ENCODE data around the gene CCM2. TPM values are rescaled to one million over a fixed set of nuclear protein-coding genes. Genes with fewer than 3 reads are reported as not detected.

CCM2 gene
- total and polyA plus RNA-seq, 2 experiments from 2014 or later: 24.9 to 40.1 TPM

DNA sequence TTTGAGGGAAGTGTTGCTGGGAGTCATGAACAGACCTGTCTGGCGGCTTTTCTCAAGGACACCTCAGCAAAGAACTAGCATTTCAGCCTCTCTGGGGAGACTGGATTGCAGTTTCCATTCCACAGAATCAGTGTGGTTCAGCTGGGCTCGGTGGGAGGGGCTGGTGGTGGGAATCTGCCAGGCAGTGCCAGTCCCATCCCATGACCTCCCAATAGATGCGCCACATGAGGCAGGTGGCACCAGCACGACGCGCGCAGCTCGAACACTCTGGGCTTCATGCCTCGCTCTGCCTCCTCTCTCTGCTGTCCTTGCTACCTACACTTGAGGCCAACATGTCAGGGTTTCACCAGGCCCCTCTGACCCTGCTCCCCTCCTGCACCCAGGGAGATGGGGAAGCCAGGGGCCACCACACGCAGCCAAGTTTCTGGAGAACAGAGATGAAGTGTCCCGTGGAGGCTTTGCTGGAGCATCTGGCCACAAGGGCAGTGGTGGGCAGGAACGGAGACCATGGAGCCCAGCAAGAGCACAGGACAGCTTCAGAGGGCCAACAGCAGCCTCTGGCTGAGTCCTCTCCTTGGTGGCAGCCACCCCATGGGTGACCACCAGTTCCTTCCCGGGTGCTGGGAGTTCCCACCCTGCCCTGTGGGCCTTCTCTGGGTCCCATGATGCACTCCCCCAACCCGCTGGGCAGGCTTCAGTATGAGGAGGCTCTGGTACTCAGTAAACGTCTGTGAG, 86.5 kb downstream of the CCM2 start:
- H3K27ac Mint-ChIP-seq: no peak overlapping the region
- no peaks in the 10 kb centered on the region for H3K4me1 Mint-ChIP-seq
- H3K9me3 Mint-ChIP-seq: no peaks in the 10 kb centered on the region; the same call in 2 of the 3 replicates
- no peak overlapping the region for H3K4me2 ChIP-seq
- no peaks in the 10 kb centered on the region for H3K79me2 ChIP-seq (replicated peaks; ENCODE audit: insufficient read depth)
- no peaks in the 10 kb centered on the region for H3K36me3 ChIP-seq (ENCODE audit: insufficient read depth)
- no peaks in the 10 kb centered on the region for H3K4me1 ChIP-seq (ENCODE audit: insufficient read depth)
- no peak overlapping the region for H3K4me3 ChIP-seq
- no peaks in the 10 kb centered on the region for H3K9me2 ChIP-seq (ENCODE audit: insufficient read depth)
- DNase-seq (ENCODE audit: low spot score): no peak
- no peak for ATAC-seq
- 0 out of 2 replicates have a peak, but pooled peaks cover 6% of the 10 kb centered on the region for H3K27me3 ChIP-seq (ENCODE audit: insufficient read depth)
- H3K27me3 Mint-ChIP-seq (ENCODE audit: insufficient read depth, low read depth, poor library complexity): peaks cover 26% of the 10 kb centered on the region
- 0 out of 2 replicates have a peak, but pooled peaks cover 6% of the 10 kb centered on the region for H3F3A ChIP-seq (replicated peaks; ENCODE audit: low read depth)
- no peak overlapping the region for H2AFZ ChIP-seq
- H3K4me3 Mint-ChIP-seq: no peak overlapping the region
- H4K20me1 ChIP-seq (replicated peaks; ENCODE audit: insufficient read depth): no peaks in the 10 kb centered on the region
- no peaks in the 10 kb centered on the region for H3K36me3 Mint-ChIP-seq (ENCODE audit: low read depth)
- no peak overlapping the region for H3K27ac ChIP-seq (ENCODE audit: low read depth)
- TF ChIP-seq ZNF114 (CRISPR knock-in tag; IDR thresholded peaks at IDR 0.05) (no peak), NANOG (IDR thresholded peaks at IDR 0.05; ENCODE audit: borderline replicate concordance) (no peak), ZNF331 (CRISPR knock-in tag; IDR thresholded peaks at IDR 0.05; ENCODE audit: low read depth) (no peak), JUNB (IDR thresholded peaks at IDR 0.05; ENCODE audit: unreplicated experiment) (no peak), EZH2phosphoT487 (IDR thresholded peaks at IDR 0.05; ENCODE audit: unreplicated experiment) (no peak), EZH2 (IDR thresholded peaks at IDR 0.05; ENCODE audit: low read depth, unreplicated experiment) (no peak), ZNF462 (CRISPR knock-in tag; IDR thresholded peaks at IDR 0.05) (no peak), POLR2AphosphoS5 (IDR thresholded peaks at IDR 0.05; ENCODE audit: low read depth) (no peak), STAT1 (IDR thresholded peaks at IDR 0.05; ENCODE audit: unreplicated experiment) (no peak), CREB1 (CRISPR knock-in tag; IDR thresholded peaks at IDR 0.05; ENCODE audit: low read depth) (no peak)
- TF ChIP-seq, protein P1, sequence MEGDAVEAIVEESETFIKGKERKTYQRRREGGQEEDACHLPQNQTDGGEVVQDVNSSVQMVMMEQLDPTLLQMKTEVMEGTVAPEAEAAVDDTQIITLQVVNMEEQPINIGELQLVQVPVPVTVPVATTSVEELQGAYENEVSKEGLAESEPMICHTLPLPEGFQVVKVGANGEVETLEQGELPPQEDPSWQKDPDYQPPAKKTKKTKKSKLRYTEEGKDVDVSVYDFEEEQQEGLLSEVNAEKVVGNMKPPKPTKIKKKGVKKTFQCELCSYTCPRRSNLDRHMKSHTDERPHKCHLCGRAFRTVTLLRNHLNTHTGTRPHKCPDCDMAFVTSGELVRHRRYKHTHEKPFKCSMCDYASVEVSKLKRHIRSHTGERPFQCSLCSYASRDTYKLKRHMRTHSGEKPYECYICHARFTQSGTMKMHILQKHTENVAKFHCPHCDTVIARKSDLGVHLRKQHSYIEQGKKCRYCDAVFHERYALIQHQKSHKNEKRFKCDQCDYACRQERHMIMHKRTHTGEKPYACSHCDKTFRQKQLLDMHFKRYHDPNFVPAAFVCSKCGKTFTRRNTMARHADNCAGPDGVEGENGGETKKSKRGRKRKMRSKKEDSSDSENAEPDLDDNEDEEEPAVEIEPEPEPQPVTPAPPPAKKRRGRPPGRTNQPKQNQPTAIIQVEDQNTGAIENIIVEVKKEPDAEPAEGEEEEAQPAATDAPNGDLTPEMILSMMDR (conservative IDR thresholded peaks at IDR 0.05; ENCODE audit: low read depth in 2 of 2): no peak
- TF ChIP-seq, protein P2, sequence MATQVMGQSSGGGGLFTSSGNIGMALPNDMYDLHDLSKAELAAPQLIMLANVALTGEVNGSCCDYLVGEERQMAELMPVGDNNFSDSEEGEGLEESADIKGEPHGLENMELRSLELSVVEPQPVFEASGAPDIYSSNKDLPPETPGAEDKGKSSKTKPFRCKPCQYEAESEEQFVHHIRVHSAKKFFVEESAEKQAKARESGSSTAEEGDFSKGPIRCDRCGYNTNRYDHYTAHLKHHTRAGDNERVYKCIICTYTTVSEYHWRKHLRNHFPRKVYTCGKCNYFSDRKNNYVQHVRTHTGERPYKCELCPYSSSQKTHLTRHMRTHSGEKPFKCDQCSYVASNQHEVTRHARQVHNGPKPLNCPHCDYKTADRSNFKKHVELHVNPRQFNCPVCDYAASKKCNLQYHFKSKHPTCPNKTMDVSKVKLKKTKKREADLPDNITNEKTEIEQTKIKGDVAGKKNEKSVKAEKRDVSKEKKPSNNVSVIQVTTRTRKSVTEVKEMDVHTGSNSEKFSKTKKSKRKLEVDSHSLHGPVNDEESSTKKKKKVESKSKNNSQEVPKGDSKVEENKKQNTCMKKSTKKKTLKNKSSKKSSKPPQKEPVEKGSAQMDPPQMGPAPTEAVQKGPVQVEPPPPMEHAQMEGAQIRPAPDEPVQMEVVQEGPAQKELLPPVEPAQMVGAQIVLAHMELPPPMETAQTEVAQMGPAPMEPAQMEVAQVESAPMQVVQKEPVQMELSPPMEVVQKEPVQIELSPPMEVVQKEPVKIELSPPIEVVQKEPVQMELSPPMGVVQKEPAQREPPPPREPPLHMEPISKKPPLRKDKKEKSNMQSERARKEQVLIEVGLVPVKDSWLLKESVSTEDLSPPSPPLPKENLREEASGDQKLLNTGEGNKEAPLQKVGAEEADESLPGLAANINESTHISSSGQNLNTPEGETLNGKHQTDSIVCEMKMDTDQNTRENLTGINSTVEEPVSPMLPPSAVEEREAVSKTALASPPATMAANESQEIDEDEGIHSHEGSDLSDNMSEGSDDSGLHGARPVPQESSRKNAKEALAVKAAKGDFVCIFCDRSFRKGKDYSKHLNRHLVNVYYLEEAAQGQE (IDR thresholded peaks at IDR 0.05; ENCODE audit: unreplicated experiment): no peak
- TF ChIP-seq, protein P3, sequence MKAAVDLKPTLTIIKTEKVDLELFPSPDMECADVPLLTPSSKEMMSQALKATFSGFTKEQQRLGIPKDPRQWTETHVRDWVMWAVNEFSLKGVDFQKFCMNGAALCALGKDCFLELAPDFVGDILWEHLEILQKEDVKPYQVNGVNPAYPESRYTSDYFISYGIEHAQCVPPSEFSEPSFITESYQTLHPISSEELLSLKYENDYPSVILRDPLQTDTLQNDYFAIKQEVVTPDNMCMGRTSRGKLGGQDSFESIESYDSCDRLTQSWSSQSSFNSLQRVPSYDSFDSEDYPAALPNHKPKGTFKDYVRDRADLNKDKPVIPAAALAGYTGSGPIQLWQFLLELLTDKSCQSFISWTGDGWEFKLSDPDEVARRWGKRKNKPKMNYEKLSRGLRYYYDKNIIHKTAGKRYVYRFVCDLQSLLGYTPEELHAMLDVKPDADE (IDR thresholded peaks at IDR 0.05): no peak

All from GM23338 (cell line).